ENCODE data around the gene GCNA.
"Not testable (repeated sequence)": the region's sequence is repeated elsewhere in the genome, so short reads cannot be mapped to it uniquely, and the experiment has no call there.

- not testable (repeated sequence) for TF ChIP-seq SETDB1 (CRISPR knock-in tag; IDR thresholded peaks at IDR 0.05; ENCODE audit: borderline replicate concordance); KLF12 (CRISPR knock-in tag; IDR thresholded peaks at IDR 0.05; ENCODE audit: borderline replicate concordance); NFYB (CRISPR knock-in tag; IDR thresholded peaks at IDR 0.05); CC2D1A (CRISPR knock-in tag; IDR thresholded peaks at IDR 0.05)
These were observed 18.5 kb upstream of the GCNA start for GRCh38 chrX:71559773-71560172.
